Effector memory CD4-positive, alpha-beta T cell (primary cell): ENCODE results near the gene LCN1.

Source experiments
- DNase-seq, 3 donors: peaks; one replicate each; pipeline ENCODE4 v3.0.0-alpha.2; 2020
- H3K27ac ChIP-seq: 2 replicates; pipeline ENCODE4 v1.7.0; 2013; ENCODE audit warnings: mild to moderate bottlenecking, low read length, moderate library complexity; ENCODE audit not compliant: insufficient read depth, poor library complexity, severe bottlenecking
- H3K27me3 ChIP-seq: replicated peaks from 2 replicates; pipeline ENCODE4 v1.7.0; 2013; ENCODE audit warnings: mild to moderate bottlenecking, low read length; ENCODE audit not compliant: insufficient read depth, control insufficient read depth, poor library complexity, severe bottlenecking
- H3K36me3 ChIP-seq: 2 replicates; pipeline ENCODE4 v1.7.0; 2013; ENCODE audit warnings: mild to moderate bottlenecking, low read length, moderate library complexity; ENCODE audit not compliant: control insufficient read depth, insufficient read depth
- H3K4me1 ChIP-seq: 2 replicates; pipeline ENCODE4 v1.7.0; 2013; ENCODE audit warnings: low read length, mild to moderate bottlenecking; ENCODE audit not compliant: control insufficient read depth, insufficient read depth, poor library complexity, severe bottlenecking
- H3K4me3 ChIP-seq: 2 replicates; pipeline ENCODE4 v1.7.0; 2013; ENCODE audit warnings: low read length, low read depth, mild to moderate bottlenecking; ENCODE audit not compliant: insufficient read depth, poor library complexity, severe bottlenecking
- H3K9me3 ChIP-seq: 2 replicates; pipeline ENCODE4 v1.7.0; 2013; ENCODE audit warnings: mild to moderate bottlenecking, low read length, moderate library complexity; ENCODE audit not compliant: control insufficient read depth
- total RNA-seq, 3 donors: gene quantifications; one replicate each; lab custom pipeline; 2026; lab: John Stamatoyannopoulos, UW

LCN1 gene
- total RNA-seq, result 0 reads per million in 3 donors

DNA sequence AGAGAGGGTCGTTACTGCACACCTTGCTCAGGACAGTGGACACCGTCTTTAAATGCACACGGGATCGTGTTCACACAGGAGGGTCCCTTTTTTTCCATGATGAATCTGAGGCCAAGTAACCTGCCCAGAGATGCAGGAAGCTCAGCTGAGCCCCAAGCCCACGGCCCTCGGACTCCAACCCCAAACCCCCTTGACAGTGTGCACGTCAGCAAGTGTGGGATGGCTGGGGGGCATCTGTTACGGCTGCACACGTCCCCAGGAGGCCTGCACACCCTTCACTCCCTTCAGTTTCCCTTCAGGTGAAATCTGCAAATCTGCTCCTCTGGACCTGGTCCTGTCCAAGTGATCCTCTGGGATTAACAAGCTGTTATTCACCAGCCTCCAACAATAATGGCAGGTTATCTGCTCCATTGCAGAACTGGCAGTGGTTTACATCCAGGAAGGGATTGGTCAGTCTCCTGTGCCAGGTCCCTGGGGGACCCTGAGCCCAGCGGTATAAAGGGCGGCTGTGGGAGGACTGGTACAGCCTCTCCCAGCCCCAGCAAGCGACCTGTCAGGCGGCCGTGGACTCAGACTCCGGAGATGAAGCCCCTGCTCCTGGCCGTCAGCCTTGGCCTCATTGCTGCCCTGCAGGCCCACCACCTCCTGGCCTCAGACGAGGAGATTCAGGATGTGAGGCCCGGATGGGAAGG is at the start of gene LCN1:
LCN1 (plus strand) TSS at position 525 of the 692 bp plus-strand sequence; CDS start at position 583, 58 bp downstream.
- H3K4me1 ChIP-seq, result no peaks in the 10 kb centered on the region
- no peaks in the 10 kb centered on the region for H3K36me3 ChIP-seq
- no peaks in the 10 kb centered on the region for H3K9me3 ChIP-seq
- H3K4me3 ChIP-seq, result no peak within 1 kb of the TSS
- no peak for DNase-seq
- no peaks in the 10 kb centered on the region for H3K27me3 ChIP-seq
- H3K27ac ChIP-seq, result no peak within 1 kb of the TSS

DNA sequence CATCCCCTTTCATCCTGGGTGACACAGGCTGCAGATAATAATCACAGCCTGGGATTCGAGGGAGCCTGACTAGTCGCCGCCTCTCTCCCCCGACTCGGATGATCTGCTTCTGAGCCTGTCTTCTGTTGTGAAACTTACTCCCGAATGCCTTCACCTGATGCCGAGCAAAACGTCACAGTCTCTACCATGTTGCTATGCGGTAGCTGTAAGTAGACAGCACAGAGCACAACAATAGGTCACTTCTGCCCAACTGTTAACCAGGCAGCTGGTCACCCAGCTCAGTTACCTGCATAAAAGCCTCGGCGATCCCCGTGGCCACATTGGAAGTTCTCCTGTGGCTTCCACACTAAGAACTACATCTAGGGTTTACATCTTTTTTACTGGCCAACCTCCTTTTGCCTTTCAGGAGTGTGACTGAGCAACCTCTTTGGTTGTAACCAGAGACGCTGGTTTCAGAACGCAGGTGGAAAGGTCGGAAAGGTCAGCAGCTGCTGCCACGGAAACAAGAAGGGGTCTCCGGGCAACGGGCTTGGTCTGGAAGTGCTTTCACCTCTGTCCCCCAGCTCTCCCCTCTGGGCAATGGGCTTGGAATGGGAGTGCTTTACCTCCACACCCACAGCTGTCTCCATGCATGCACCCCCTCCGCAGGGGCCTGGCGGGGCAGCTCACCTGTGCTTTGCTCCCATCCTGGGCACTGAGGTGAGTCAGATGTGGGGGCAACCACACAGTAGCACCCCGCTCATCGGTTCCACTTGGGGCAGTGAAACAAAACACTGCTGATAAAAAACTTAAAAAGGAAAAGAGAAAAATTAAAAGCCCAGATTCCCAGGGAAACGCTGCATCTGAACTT is 49.2 kb upstream of the LCN1 start:
- peaks cover 13% of the 10 kb centered on the region for H3K4me1 ChIP-seq
- H3K4me3 ChIP-seq, result no peak overlapping the region
- no peaks in the 10 kb centered on the region for H3K9me3 ChIP-seq
- no peak overlapping the region for H3K27ac ChIP-seq
- no peaks in the 10 kb centered on the region for H3K27me3 ChIP-seq
- no peaks in the 10 kb centered on the region for H3K36me3 ChIP-seq
- no peak for DNase-seq

DNA sequence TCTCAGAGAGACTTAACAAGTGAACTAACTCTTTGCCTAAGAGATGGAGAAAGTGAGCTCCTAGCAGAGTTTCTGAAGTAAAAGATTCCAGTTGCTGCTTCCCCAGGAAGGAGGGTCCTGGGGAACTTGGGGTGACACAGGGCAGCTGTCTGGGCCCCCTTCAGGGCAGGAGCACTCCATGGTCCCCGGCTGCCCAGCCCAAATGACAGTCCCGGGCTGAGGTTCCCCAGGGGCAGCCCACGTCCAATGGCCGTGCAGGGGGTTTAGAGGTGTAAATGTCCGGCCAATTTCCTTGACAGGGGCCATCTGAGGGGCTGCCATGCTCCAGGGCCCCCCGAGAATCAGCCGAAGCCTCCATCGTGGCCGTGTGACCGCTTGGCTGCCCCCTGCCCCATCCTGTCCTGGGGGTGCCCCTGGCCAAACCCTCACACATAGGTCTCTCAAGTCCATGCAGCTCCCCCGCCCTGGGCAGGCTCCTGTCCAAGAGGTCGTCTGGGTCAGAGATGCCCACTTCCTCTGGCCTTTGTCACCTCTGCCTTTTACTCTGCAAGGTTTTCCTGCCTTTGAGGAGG is 47.2 kb upstream of the LCN1 start:
- H3K4me1 ChIP-seq, result peaks cover 7% of the 10 kb centered on the region
- no peak overlapping the region for H3K27ac ChIP-seq
- H3K27me3 ChIP-seq, result peaks cover 4% of the 10 kb centered on the region
- no peaks in the 10 kb centered on the region for H3K36me3 ChIP-seq
- H3K9me3 ChIP-seq, result no peaks in the 10 kb centered on the region
- no peak for DNase-seq
- H3K4me3 ChIP-seq, result no peak overlapping the region

DNA sequence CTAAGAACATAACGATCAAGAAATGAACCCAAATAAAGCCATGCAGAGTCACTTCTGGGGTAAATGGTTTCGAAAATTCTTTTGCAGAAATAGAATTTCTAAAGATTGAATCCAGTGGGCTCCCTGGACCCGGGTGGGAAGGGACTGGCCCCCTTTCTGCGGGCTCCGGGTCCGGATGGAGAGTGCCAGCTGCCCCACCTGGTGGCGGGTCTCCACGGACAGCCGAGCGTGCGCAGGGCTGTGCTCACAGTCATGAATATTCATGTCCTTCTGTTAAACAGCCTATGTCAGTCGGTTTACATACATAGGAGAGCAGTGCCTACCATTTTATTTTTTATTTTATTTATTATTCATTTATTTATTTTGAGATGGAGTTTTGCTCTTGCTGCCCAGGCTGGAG is 46.3 kb upstream of the LCN1 start:
- no peak overlapping the region for H3K4me3 ChIP-seq
- H3K36me3 ChIP-seq, result no peaks in the 10 kb centered on the region
- peaks cover 4% of the 10 kb centered on the region for H3K27me3 ChIP-seq
- no peak for DNase-seq
- no peak overlapping the region for H3K27ac ChIP-seq
- no peaks in the 10 kb centered on the region for H3K9me3 ChIP-seq
- peaks cover 3% of the 10 kb centered on the region for H3K4me1 ChIP-seq

DNA sequence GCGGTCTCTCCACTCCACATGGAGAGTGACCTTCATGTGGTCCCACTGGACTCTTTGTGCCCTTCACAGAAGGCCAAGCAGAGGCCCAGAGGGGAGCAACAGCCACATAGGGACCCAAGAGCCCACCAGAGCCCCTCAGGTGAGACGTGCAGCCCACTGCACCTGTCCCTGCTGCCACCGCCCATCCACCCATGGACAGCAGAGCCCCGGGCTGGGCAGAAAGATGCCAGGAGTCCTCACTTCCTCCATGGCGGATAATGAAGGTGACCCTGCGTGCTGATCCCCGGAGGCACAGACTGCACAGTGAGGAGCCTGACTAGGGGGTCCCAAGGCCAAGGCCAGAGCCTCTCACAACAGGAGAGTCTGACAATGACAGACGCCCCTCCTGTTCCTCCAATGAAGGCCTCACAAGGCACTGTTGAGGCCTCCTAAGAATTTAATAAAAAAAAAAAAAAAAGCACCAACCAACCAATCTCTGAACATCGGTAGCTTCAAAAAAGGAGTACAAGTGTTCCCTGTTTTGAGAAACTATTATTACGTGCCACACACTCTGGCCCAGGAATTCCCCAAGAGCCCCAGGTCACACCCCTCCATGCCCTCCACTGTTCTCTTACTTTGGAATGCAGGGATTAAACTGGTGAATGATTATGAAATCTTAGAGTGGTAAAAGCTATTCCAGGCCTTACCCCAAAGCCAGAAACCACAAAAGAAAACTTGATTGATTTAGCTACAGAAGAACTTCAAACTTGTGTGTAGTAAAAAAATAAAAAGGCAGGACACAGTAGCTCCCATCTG is 44.5 kb upstream of the LCN1 start:
- Histone ChIP-seq H3K9me3 (no peaks in the 10 kb centered on the region), H3K4me1 (peaks cover 11% of the 10 kb centered on the region), H3K27me3 (peaks cover 4% of the 10 kb centered on the region), H3K36me3 (no peaks in the 10 kb centered on the region), H3K4me3 (no peak overlapping the region), H3K27ac (no peak overlapping the region)
- no peak for DNase-seq

DNA sequence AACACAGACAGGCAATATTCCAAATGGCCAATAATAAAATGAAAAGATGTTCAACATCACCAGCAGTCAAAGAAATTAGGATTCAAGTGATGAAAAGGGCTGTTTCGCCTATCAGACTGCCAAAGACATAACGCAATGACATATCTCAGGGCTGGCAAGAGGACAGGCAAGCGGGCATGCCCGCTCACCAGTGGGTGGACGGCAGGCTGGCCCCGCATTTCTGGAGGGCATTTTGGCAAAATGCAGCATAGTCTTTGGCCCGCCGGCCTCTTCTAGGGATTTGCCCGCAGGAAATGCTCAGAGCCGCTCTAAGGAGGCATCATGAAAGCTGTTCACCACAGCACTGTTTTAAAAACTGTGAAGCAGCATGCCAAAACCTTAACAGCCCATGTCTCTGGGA is 43.0 kb upstream of the LCN1 start:
- Histone ChIP-seq H3K9me3 (no peaks in the 10 kb centered on the region), H3K4me3 (no peak overlapping the region), H3K27ac (no peak overlapping the region), H3K4me1 (peaks cover 11% of the 10 kb centered on the region), H3K27me3 (peaks cover 4% of the 10 kb centered on the region), H3K36me3 (no peaks in the 10 kb centered on the region)
- DNase-seq, result no peak

DNA sequence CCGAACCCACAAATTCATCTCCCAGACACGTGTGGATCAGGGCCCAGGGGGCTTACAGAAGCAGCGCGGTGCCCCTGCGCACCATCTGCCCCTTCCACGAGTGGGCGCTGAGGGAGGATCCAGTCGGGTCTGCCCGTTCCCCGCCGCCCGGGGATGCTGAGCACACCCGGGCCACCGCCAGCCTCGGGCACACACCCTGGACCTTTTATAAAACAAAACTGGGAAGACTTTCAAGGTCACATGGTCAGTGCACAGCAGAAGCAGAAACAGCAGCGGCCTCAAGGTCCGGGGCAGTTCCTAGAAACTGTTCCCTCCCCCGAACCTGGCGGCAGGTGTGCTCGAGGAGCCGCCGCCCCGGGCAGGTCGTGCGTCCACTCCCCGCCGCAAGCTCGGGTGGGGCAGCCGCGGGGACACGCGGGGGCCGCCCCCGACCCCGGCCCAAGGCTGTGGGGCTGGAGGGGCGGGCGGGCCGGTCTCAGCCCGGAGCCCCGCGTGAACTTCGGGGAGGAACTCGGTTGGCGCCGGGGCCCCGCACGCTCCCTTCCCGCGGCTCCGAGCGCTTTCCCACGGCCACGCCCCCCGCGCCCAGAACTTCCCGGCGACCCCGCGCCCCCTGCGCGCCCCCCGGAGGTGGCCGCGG is 42.3 kb upstream of the LCN1 start:
- Histone ChIP-seq H3K4me1 (peaks cover 11% of the 10 kb centered on the region), H3K36me3 (no peaks in the 10 kb centered on the region), H3K4me3 (peak overlapping the region; percentile 35), H3K27ac (no peak overlapping the region), H3K9me3 (no peaks in the 10 kb centered on the region), H3K27me3 (peaks cover 4% of the 10 kb centered on the region)
- no peak for DNase-seq

DNA sequence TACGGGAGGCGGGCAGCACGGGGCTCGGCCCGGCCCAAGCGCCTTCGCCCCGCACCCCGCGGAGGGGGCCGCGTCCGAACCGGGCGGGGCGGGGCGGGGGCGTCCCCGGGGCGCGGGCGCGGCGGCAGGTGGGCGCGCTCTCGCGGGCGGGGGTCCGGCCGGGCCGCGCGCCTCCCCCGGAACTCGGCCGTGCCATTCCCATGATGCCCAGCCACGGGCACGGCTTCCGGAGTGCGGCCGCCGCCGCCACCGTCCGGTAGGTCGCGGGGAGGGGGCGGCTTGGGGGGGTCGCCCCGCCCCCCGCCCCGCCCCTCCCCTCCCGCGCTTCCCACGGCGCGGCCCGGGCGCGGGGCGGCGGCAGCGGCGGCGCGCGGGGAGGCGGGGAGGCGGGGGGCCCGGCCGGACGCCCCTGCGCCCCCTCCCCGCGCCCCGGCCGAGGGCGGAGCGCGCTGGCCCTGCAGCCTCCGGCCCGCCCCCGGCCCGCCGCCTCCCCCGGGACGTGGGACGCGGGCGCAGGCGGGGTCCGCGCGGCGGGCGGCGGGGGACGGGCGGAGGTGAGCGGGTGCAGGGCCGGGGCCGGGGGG is 41.7 kb upstream of the LCN1 start, which contains the start of gene PPP1R26:
PPP1R26 (plus strand) TSS at position 314 of the 584 bp plus-strand sequence. CDS start 4,729 bp downstream, outside the sequence.
- no peaks in the 10 kb centered on the region for H3K9me3 ChIP-seq
- H3K27me3 ChIP-seq, result peaks cover 4% of the 10 kb centered on the region
- H3K4me3 ChIP-seq, result peak within 1 kb of the TSS; percentile 66
- no peak for DNase-seq
- peaks cover 11% of the 10 kb centered on the region for H3K4me1 ChIP-seq
- no peak within 1 kb of the TSS for H3K27ac ChIP-seq
- H3K36me3 ChIP-seq, result no peaks in the 10 kb centered on the region
